Activated naive CD8-positive, alpha-beta T cell (primary cell): ENCODE results near the gene GPRC5B.

ENCODE experiments used
- H3K27ac Mint-ChIP-seq: one replicate; pipeline ENCODE4 v1.8.0; 2021; ENCODE audit warnings: mixed read lengths
- H3K27me3 Mint-ChIP-seq: one replicate; pipeline ENCODE4 v1.8.0; 2021; ENCODE audit warnings: mixed read lengths
- H3K36me3 Mint-ChIP-seq: one replicate; pipeline ENCODE4 v1.8.0; 2021; ENCODE audit warnings: mixed read lengths
- H3K4me1 Mint-ChIP-seq: one replicate; pipeline ENCODE4 v1.8.0; 2021; ENCODE audit warnings: low read depth, mixed read lengths
- H3K4me3 Mint-ChIP-seq: one replicate; pipeline ENCODE4 v1.8.0; 2021; ENCODE audit warnings: mild to moderate bottlenecking, mixed read lengths
- H3K9me3 Mint-ChIP-seq: one replicate; pipeline ENCODE4 v1.8.0; 2021; ENCODE audit warnings: low read depth, mixed read lengths

The GPRC5B gene

DNA sequence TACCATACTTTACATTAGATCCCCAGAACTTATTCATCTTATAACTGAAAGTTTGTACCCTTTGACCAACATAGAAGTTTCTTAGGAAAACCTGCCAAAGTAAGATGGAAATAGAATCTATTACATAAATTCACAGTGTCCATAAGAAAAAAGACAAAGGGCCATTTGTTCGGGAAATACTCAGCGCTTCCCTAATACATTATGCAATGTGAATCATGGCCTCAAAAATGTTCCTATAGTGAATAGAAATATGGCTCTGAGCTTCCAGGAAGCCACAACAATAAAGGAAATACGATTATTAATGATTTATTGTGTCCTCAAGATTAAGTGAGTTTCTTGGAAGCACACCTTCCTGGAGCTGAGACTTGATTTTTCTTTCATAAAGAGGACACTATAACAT, 51.5 kb downstream of the GPRC5B start:
- Mint-ChIP-seq H3K36me3 (peaks cover 4% of the 10 kb centered on the region), H3K9me3 (no peaks in the 10 kb centered on the region), H3K27me3 (no peaks in the 10 kb centered on the region), H3K27ac (no peak overlapping the region), H3K4me1 (no peaks in the 10 kb centered on the region), H3K4me3 (no peak overlapping the region)

DNA sequence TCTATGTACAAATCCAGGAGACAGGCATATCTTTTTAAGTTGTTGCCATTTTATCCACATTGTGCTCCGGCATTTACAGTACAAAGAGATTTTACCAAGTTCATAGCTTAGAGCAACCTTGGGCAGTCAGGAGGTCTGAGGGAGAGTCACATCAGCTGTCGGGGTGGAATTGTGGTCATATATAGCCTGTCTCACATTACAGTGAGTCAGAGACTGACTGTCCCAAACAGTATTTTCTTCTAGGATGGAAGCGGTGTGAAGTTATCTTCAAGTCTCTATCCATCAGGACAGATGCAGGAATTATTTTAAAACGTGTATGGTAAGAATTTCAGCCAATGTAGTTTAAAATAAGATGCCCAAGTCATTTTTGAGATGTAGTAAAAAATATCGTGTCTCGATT, 53.0 kb downstream of the GPRC5B start:
- Mint-ChIP-seq H3K4me1 (no peaks in the 10 kb centered on the region), H3K27ac (no peak overlapping the region), H3K4me3 (no peak overlapping the region), H3K36me3 (peaks cover 4% of the 10 kb centered on the region), H3K9me3 (no peaks in the 10 kb centered on the region), H3K27me3 (no peaks in the 10 kb centered on the region)

DNA sequence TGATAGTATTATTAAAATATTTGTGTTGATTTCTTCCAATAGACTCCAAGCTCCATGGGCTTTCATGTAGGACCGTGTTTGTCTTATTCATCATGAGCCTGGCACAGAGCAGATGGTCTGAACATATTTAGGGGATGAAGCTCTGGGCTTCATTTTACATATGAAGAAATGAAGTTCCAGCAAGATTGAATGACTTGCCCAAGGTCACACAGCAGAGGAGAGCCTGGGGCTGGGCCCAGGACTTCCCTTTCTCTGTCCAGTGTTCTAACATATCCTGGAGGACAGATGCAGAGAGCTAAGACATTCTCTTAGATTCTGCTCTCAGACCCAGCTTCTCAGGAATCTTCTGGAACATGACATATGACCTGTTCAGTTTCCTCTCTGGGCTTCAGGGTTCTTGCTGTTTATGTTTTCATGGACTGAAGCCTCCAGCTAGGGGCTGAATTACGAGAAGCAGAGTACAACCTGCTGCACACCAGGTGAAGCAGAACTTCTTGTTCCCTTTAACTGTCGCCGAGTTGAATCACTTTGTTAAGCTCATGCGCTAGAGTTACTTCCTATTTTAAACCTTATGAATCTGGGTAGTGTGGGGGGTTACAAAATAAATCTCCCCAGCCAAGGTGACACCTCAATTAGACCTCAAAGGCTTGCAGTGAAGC, 53.6 kb downstream of the GPRC5B start:
- Mint-ChIP-seq H3K27me3 (no peaks in the 10 kb centered on the region), H3K4me3 (no peak overlapping the region), H3K27ac (no peak overlapping the region), H3K9me3 (no peaks in the 10 kb centered on the region), H3K4me1 (no peaks in the 10 kb centered on the region), H3K36me3 (peaks cover 4% of the 10 kb centered on the region)

DNA sequence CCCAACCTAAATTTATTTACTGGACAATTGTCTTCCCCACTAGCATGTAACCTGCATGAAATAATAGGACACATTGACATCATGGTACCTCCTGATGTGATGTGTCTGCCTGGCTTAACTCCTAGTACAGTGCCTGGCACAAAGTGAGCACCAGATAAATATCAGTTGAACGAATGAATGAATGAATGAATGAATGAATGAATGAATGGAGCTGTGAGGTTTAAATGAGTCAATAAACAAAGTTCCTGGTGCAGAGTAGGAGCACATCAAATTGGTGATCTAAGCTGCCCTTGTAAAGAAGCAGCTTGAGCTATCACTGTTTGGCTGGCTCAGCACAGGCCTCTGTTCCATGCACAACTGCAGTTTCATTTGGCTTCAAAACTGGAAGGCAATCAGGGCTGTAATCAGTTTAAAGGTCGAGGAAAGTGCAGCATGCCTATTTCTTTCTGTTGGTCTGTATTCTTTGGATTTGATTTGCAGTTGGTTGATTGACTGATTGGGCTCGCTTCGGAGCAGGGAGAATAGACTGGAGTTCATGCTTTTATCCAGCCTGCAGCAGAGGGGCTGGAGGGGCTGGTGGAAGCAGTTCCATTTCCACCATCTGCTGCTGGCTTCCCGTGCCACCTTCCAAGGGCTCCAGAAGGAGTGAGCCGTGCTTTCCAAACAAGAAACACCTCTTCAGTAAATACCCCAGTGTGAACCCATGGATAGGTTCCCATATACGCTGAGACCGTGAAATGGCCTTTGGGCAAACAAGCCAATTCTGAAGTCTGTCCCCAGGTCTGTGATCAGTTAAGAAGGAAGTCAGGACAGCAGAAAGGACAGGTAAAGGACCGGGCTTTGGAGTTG, 54.6 kb downstream of the GPRC5B start:
- Mint-ChIP-seq H3K27me3 (no peaks in the 10 kb centered on the region), H3K4me3 (no peak overlapping the region), H3K27ac (no peak overlapping the region), H3K36me3 (peaks cover 4% of the 10 kb centered on the region), H3K9me3 (no peaks in the 10 kb centered on the region), H3K4me1 (no peaks in the 10 kb centered on the region)

DNA sequence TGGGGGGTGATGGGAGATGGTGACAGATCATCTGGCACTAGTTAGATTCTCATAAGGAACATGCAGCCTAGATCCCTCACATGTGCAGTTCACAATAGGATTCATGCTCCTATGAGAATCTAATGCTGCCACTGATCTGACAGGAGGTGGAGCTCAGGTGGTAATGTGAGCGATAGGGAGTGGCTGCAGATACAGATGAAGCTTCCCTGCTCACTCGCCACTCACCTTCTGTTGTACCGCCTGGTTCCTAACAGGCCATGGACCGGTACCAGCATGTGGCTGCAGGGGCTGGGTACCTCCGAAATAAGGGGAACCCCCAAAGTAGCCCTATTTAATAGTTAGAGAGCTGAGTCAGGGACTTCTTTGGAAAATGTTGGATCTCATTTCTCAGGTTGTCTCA, 60.4 kb downstream of the GPRC5B start:
- Mint-ChIP-seq H3K4me3 (no peak overlapping the region), H3K9me3 (no peaks in the 10 kb centered on the region), H3K36me3 (no peaks in the 10 kb centered on the region), H3K4me1 (no peaks in the 10 kb centered on the region), H3K27me3 (no peaks in the 10 kb centered on the region), H3K27ac (no peak overlapping the region)

DNA sequence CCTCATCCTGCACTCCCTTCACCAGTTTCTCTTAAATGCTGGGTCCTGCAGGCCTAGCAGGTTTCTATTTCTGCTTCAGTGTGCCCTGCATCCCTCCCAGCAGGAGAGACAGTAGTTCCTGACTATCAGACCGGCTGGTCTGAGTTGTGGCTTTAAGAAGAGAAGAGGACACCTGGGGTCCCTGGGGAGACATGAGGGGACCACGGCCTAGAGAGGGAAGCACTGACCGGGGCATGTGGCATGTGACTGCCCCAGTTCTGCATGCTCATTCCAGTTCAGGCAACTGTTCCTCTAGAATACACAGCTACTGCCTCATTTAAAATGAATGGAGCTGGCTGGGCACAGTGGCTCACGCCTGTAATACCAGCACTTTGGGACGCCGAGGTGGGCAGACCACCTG, 61.3 kb downstream of the GPRC5B start:
- H3K9me3 Mint-ChIP-seq, result no peaks in the 10 kb centered on the region
- no peaks in the 10 kb centered on the region for H3K4me1 Mint-ChIP-seq
- no peak overlapping the region for H3K4me3 Mint-ChIP-seq
- no peaks in the 10 kb centered on the region for H3K27me3 Mint-ChIP-seq
- no peaks in the 10 kb centered on the region for H3K36me3 Mint-ChIP-seq
- H3K27ac Mint-ChIP-seq, result no peak overlapping the region

DNA sequence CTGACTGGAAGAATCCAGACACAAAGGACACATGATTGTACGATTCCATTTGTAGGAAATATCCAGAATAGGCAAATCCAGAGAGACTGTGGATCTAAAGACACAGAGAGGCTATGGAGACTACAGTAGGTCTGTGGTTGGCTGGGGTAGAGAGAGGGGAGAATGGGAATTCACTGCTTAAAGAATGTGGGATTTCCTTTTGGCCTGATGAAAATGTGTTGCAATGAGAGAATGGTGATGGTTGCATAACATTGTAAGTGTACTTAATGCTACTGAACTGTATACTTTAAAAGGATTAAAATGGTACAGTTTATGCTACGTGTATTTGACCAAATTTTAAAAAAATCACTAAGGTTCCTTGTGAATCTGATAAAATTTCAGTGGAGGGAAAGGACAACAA, 62.1 kb downstream of the GPRC5B start:
- H3K36me3 Mint-ChIP-seq, result no peaks in the 10 kb centered on the region
- no peaks in the 10 kb centered on the region for H3K27me3 Mint-ChIP-seq
- no peaks in the 10 kb centered on the region for H3K9me3 Mint-ChIP-seq
- H3K4me3 Mint-ChIP-seq, result no peak overlapping the region
- H3K27ac Mint-ChIP-seq, result no peak overlapping the region
- H3K4me1 Mint-ChIP-seq, result no peaks in the 10 kb centered on the region

DNA sequence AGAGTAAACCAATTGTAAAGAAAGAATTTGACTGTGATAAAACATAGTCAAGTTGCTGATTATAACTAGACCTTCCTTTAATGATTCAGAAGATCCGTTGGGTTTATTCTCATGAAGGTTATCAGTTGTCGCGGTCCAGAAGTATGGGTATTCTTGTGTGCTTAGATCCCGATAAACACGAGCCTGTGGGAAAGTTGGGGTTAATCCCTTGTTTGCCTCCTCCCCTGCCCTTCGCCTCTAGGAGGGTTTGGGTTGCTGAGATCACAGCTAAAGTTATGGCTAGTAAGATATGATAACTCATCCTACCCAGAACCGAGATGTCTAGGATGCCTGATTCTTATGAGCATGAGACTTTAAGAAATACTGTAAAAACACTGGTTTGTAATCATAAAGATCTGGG, 66.8 kb downstream of the GPRC5B start:
- Mint-ChIP-seq H3K4me1 (no peaks in the 10 kb centered on the region), H3K9me3 (peaks cover 3% of the 10 kb centered on the region), H3K36me3 (peaks cover 2% of the 10 kb centered on the region), H3K27me3 (no peaks in the 10 kb centered on the region), H3K27ac (no peak overlapping the region), H3K4me3 (no peak overlapping the region)

DNA sequence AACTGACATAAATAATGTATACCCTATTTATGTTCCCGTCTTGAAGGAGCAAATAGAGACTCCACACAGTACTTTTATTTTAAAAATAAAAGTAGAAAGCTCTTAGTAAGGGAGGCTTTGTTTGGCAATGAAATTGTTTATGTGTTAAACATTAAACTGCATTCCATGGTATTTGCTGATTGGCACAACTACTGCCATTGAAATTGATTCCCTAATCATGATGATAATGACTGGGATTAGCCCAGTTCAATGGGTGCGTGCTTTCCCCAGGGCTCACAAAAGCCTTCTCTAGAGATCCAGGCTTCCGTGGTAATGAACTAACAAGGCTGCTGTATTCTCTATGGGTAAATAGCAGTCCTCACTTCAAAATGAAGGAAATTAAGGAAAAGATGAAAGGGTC, 67.5 kb downstream of the GPRC5B start:
- no peaks in the 10 kb centered on the region for H3K4me1 Mint-ChIP-seq
- H3K27ac Mint-ChIP-seq, result no peak overlapping the region
- no peaks in the 10 kb centered on the region for H3K27me3 Mint-ChIP-seq
- H3K36me3 Mint-ChIP-seq, result peaks cover 5% of the 10 kb centered on the region
- H3K9me3 Mint-ChIP-seq, result peaks cover 4% of the 10 kb centered on the region
- no peak overlapping the region for H3K4me3 Mint-ChIP-seq

DNA sequence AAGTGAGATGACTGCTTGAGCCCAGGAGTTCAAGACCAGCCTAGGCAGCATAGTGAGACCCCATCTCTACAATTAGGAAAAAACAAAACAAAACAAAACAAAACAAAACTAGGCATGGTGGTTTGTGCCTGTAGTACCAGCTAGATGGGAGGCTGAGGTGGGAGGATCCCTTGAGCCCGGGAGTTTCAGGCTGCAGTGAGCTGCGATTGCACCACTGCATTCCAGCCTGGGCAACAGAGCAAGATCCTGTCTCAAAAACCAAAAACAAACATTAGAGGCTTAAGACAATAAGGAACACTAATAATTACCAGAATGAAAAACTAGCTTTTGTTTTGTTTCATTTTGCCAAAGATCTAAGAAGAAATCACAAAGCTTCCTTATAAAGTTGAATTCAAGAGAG, 69.2 kb downstream of the GPRC5B start:
- Mint-ChIP-seq H3K9me3 (peaks cover 4% of the 10 kb centered on the region), H3K27ac (no peak overlapping the region), H3K4me1 (no peaks in the 10 kb centered on the region), H3K4me3 (no peak overlapping the region), H3K36me3 (peaks cover 5% of the 10 kb centered on the region), H3K27me3 (no peaks in the 10 kb centered on the region)

DNA sequence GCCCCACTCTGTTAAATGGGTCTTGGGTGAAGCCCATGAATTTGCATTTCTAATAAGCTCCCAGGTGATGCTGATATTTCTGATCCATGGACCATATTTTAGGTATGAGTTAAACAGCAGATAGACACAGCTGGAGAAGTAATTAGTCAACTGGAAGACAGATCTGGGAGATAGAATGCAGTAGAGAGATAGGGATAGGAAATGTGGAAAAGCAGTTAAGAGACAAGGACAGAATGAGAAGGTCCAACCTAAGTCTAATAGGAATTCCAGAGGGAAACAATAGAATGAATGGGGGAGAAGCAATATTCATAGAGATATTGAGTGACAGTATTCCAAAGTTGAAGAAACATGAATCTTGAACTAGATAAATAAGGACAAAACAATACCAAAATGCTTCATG, 71.7 kb downstream of the GPRC5B start:
- no peak overlapping the region for H3K27ac Mint-ChIP-seq
- peaks cover 4% of the 10 kb centered on the region for H3K9me3 Mint-ChIP-seq
- peaks cover 5% of the 10 kb centered on the region for H3K36me3 Mint-ChIP-seq
- H3K27me3 Mint-ChIP-seq, result no peaks in the 10 kb centered on the region
- H3K4me3 Mint-ChIP-seq, result no peak overlapping the region
- H3K4me1 Mint-ChIP-seq, result no peaks in the 10 kb centered on the region

DNA sequence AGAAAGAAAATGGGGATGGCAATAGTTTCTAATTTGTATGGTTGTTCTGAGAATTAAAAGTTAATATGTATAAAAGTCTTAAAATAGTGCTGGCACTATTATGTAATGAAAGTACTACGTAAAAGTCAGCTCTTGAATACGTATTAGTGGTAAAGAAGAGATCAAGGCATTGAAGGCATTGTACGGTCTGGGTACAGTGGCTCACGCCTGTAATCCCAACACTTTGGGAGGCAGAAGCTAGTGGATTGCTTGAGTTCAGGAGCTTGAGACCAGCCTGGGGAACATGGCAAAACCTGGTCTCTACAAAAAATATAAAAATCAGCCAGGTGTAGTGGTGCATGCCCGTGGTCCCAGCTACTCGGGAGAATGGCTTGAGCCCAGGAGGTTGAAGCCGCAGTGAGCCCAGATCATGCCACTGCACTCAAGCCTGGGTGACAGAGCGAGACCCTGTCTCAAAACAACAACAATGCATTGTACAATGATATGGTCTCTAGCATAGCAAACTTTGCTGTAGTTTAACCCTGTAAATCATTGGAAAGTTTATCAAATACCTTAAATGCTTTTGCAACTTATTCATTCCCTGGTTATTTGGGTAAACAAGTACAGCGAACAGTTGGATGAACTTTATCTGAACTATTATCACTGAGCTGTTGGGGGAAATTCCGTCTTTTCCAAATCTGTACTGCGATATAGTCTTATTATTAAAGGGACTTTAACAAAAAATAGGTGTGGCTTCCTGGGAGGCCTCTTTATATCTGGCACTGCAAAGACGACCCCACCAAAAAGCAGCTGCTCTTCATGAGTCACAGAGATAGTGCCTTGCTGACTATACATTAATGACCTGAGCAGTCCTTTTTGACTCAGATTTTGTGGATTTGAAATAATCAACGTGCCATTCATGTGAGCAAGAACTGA, 73.6 kb downstream of the GPRC5B start:
- Mint-ChIP-seq H3K4me1 (no peaks in the 10 kb centered on the region), H3K4me3 (no peak overlapping the region), H3K9me3 (peaks cover 4% of the 10 kb centered on the region), H3K27ac (no peak overlapping the region), H3K36me3 (peaks cover 5% of the 10 kb centered on the region), H3K27me3 (no peaks in the 10 kb centered on the region)

DNA sequence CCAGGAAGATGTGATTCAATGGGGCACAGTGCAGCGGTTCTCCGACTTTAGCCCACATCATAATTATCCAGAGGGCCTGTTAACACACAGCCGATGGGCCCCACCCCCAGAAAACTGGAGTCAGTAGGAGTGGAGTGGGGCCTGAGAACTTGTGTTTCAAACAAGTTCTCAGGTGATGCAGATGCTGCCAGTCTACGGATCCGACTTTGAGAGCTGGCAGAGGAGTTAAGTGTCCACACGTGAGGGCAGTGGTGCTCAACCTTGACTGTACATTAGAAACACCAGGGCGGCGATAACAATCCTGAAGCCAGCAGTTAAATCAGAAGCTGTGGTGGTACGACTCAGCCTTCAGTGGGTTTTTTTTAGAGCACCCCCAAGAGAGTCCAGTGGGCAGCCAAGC, 75.0 kb downstream of the GPRC5B start:
- peaks cover 9% of the 10 kb centered on the region for H3K4me1 Mint-ChIP-seq
- peaks cover 12% of the 10 kb centered on the region for H3K36me3 Mint-ChIP-seq
- peaks cover 11% of the 10 kb centered on the region for H3K9me3 Mint-ChIP-seq
- no peak overlapping the region for H3K4me3 Mint-ChIP-seq
- H3K27me3 Mint-ChIP-seq, result no peaks in the 10 kb centered on the region
- no peak overlapping the region for H3K27ac Mint-ChIP-seq

DNA sequence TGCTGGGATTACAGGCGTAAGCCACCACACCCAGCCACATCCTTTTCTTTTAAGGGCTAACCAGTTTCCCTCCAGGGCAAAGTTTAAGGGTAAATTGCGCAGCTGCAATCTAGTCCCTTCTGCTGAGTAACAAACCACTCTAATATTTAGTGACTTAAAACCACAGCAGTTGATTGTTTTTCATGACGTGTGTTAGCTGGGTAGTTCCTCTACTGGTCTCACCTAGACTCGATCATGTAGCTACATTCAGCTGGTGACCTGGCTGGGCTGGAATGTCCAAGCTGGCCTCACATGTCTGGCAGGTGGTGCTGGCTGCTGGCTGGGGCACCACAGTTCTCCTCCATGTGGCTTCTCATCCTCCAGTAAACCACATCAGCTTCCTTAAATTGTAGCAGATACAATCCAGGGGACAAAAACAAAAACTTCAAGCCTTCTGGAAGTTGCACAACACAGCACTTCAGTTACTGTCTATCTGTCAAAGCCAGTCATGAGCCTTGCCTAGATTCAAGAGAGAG, 75.5 kb downstream of the GPRC5B start:
- no peak overlapping the region for H3K4me3 Mint-ChIP-seq
- peaks cover 11% of the 10 kb centered on the region for H3K9me3 Mint-ChIP-seq
- H3K27ac Mint-ChIP-seq, result no peak overlapping the region
- H3K4me1 Mint-ChIP-seq, result peaks cover 13% of the 10 kb centered on the region
- peaks cover 12% of the 10 kb centered on the region for H3K36me3 Mint-ChIP-seq
- no peaks in the 10 kb centered on the region for H3K27me3 Mint-ChIP-seq
